Measurements from ENCODE around the gene HOOK1.
"Not testable (repeated sequence)": the region's sequence is repeated elsewhere in the genome, so short reads cannot be mapped to it uniquely, and the experiment has no call there.

HOOK1 gene

DNA sequence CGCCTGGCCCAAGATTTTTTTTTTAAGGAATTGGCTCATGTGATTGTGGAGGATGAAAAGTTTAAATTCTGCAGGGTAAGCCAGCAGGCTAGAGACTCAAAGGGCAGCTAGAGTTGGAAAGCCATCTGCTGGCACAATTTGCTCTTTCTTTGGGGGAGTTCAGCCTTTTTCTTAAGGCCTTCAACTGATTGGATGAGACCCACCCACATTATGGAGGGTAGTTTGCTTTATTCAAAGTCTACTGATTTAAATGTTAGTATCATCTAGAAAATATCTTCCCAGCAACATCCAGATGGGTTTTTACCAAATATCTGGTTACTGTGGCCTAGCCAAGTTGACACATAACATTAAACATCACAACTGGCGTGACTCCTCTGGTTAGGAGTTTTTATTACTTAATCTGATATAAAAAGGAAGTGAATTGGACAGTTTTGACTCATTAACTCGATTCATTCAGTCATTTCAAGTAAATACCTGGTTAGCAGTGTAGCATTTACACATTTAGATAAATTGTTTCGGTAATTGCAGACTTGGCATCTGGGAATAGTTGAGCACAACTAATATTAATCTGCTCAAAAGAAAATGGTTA is 12.4 kb downstream of the HOOK1 start:
- no peak for DNase-seq

DNA sequence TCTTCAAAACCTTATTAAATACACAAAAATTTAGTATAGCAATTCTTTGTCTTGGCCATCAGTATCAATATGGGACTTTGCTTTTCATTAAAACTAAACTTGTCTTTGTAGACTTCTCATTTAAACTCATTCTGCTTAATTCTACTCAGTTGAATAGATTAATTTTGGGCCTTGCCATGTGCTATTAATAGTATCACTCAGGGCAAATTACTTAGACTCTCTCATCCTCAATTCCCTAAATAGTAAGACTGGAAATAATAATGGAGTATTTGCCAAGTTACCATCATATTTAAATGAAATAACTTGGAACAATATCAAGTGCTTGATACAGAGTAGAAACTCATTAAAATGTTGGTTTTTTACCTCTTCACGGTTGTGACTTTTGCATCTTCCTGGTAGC is 13.4 kb downstream of the HOOK1 start:
- DNase-seq, result no peak

DNA sequence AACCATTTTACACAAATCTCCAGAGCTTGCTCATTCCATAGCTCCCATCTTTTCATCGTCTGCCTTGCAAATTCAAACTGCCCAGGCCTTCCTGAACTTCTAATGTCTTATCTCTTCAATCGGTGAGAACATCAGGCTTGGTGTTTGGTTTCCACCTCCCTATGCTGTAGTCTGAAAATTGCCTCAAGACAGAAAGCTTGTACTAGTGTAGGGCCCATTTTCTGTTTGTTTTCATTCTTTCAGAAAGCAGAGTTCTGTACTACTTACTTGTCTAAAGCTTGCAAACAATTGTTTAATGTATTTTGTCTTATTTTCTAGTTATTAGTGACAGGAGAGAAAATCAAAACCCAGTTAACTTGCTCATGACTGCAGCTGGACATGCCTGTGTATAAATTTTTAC is 16.8 kb downstream of the HOOK1 start:
- DNase-seq, result no peak

DNA sequence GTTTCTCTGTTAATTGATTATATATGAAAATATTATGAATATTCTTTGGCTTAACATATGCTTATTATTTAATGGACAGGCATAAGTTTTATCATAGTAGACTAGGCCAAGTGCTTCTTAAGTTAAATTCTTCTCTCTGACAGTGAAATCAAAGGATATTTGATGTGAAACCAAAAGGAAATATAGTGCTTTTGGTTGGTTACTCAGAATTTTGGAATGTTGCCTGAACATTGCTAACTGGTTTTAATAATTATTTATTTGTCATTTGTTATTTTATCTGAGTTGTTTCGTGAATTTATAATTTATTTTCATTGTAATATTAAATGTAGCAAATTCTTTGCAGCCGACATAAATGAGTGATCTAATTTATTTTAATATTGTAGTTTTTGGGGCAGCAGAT is 18.3 kb downstream of the HOOK1 start:
- DNase-seq, result no peak

DNA sequence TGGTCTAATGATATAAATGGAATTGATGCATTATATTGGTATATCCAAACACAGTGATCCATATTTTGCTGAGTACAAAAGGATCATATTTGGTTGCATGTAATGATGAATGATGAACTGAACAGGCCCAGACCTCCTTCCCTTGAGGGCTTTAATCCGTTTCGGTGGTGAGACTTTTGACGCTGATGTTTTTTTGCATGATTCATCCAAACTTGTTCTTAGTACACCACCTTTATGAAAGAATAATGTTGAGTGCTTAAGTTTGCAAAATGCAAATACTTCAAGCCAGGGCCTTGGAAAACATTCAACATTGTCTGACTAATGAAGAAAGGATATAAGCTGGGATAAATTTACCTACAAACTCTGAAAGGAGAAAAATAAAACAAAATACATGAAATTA is 19.2 kb downstream of the HOOK1 start:
- no peak for DNase-seq

DNA sequence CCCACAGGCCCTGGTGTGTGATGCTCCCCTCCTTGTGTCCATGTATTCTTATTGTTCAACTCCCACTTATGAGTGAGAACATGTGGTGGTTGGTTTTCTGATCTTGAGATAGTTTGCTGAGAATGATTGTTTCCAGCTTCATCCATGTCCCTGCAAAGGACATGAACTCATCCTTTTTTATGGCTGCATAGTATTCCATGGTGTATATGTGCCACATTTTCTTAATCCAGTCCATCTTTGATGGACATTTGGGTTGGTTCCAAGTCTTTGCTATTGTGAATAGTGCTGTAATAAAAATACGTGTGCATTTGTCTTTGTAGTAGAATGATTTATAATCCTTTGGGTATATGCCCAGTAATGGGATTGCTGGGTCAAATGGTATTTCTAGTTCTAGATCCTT is 23.1 kb downstream of the HOOK1 start:
- DNase-seq, result not testable (repeated sequence)

DNA sequence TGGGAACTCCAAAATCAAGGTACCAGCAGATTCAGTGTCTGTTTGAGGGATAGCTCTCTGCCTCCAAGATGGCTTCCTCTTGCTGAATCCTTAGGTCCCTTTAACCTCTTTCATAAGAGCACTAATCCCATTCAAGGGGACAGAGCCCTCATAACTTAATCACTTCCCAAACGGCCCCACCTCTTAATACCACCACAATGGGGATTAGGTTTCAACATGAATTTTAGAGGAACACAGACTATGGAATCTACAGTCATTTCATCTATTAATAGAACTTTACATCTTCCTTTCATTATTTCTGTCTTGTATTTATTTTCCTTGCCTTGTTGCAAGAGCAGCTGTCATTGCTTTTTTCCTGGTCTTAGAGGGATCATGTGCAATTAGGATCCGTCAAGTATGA is 30.3 kb downstream of the HOOK1 start:
- no peak for DNase-seq

DNA sequence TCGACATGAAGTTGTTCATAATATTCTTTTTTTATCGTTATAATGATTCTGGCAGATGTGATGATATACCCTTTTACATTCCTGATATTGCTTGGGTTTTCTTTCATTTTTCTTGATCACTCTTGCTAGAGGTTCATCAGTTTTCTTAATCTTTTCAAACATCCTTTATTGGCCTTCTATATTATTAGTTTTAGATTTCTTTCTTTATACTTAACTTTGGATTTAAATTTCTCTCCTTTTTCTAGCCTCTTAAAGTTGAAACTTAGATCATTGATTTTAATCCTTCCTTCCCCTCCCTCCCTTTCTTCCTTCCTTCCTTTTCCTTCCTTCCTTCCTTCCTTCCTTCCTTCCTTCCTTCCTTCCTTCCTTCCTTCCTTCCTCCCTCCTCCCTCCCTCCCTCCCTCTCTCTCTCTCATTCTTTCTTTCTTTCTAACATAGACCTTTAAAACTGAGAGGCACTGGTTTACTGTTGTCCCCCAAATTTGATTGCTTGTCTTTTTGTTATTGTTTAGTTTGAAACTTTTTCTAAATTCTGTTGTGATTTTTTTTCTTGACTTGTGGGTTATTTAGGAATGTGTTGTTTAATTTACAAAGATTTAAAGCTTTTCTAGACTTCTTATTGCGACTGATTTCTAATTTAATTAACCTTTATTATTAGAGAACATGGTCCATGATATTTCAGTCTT is 31.6 kb downstream of the HOOK1 start:
- no peak for DNase-seq

DNA sequence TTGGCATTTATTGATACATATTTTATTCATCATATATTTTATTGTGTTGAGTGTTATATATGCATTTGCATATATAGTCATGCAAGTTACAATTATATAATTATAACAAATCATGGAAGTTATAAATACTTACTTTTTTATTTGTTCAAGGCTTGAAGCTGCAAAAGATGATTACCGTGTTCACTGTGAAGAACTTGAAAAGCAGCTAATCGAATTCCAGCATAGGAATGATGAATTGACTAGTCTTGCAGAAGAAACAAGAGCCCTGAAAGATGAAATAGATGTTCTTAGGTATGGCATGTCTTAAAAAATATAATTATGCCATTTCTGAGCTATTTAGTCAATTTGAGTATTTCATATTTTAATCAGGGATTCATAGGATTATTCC is 32.1 kb downstream of the HOOK1 start:
- DNase-seq, result no peak

DNA sequence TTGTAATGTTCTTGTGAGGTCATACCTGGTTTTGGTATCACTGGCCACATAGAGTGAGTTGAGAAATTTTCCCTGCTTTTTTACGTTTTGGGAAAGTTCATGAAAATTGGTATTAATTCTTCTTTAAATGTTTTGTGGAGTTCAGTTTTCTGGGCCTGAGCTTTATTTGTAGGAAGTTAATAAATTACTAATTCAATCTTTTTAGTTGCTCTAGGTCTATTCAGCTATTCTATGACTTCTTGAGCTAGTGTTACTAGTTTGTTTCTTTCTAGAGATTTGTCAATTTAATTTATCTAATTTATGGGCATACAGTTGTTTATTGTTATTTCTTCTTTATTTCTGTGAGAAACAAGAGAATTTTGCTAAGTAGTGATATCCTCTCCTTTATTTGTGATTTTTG is 37.4 kb downstream of the HOOK1 start:
- DNase-seq, result no peak

DNA sequence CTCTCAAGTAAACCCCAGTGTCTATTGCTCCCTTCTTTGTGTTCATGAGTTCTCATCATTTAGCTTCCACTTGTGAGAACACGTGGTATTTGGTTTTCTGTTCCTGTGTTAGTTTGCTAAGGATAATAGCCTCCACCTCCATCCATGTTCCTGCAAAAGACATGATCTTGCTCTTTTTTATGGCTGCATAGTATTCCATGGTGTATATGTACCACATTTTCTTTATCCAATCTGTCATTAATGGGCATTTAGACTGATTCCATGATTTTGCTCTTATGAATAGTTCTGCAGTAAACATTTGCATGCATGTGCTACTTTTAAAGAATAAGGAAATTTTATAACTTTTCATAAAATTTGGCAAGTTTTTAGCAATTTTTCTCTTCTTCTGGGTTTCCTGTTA is 40.5 kb downstream of the HOOK1 start:
- not testable (repeated sequence) for DNase-seq

DNA sequence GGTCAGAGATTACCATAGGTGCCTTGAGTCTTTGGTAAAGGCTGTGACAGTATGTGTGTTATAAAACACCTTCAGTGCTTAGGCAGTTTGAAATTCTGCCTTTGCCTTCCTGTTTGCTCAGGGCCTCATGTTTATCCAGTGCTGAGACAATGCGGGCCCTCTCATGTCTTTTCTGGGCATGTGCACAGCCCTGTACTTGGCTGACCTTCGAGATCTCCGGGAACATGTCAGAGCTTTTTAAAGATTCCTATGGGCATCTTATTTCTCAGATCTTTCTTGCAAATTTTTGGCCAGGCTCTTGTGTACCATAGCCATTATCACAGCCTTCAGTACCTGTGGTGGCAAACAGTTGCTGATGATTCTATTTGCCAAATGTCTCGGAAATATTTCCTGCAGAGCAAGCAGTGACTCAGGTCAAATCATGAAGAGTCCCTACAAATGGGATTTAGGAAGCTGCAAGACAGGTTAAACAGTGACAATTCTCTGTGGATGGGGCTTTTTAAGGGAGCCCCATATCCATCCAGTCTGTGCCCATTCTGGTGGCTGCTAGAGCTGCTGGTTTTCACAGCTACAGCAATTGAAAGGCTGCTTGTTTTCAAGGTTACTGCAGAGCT is 42.1 kb downstream of the HOOK1 start:
- no peak for DNase-seq

DNA sequence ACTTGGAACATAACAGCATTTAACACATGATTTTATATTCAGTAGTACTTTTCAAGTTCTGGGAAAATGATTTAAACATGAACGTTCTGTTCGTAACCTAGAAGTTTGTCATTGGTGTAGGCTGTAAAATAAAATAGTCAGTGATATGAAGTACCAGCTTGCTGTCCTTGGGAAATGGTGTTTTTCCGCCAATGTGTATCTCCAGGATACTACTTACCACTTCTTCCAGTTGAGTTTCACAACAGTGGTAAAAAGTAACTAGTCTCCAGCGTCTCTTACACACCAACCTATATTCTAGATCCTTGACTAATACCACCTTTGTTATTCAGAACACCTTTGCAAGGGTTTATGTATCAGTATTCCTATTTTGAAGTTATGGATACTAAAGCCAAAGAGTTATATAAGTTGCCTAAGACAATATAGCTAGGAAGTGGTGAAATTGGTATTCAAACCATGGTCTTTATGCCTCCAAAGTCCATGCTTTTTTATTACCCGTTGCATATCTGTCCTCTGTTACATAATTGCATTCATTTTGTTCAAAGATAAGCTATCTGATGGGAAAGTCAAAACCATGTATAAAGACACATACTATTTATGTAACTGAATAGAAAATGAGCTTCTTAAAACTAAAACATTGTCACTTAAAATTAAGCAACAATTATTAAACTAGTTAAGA is 43.1 kb downstream of the HOOK1 start:
- no peak for DNase-seq

DNA sequence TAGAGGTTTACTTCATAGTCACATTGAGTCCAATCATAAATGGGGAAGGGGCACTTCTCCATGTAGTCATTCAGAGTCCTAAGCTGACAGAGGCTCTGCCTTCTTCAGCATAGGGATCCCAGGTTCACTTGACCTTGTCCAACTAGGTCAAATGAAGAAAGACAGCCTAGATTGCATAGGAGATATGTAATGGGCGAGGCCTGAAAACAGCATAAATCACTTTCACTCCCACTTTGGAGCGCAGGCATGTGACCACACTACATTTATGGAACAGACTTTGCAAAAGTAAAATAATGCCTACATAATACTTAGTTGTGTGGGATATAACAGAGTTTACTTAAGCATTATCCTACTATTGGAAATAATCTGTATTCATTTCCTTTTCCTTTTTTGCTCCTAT is 51.7 kb downstream of the HOOK1 start:
- DNase-seq, result no peak

DNA sequence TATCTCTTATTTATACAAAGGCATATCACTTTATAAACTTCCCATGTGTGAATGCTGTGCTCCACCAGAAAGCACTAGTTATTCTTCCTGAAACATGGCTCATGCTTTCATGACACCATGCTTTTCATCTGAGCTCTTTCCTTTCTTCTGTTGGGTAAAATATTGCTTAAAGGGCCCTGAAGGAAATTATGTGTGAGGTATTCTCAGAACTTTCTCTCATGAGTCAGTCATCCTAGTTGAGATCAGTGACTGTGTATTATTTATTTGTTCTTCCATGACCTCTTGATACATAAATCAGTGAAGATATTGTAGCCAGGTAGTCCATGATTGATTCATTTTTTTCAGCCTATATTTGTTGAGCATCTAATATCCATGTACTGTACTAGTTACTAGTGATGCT is 57.0 kb downstream of the HOOK1 start:
- DNase-seq, result no peak

DNA sequence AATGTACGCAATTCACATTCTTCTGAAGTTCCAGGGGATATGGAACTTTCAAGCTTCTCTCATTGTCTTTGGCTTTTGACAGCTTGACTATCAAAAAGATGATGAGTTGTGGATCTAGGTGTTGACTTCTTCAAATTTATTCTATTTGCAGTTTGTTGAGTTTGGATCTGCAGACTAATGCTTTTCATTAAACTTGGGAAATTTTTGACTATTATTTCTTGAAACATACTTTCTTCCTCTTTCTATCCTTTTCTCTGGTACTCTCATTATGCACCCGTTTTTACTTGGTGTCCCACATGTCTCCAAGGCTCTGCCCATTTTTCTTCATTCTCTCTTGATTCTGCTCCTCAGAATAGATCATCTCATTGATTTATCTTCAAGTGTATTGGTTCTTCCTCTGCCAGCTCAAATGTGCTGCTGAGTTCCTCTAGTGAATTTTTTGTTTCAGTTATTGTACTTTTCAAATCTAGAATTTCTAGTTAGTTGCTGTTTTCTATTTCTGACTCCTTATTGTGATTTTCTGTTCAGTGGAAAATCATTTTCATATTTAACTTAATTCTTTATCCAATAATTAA is 62.4 kb downstream of the HOOK1 start:
- no peak for DNase-seq

DNA sequence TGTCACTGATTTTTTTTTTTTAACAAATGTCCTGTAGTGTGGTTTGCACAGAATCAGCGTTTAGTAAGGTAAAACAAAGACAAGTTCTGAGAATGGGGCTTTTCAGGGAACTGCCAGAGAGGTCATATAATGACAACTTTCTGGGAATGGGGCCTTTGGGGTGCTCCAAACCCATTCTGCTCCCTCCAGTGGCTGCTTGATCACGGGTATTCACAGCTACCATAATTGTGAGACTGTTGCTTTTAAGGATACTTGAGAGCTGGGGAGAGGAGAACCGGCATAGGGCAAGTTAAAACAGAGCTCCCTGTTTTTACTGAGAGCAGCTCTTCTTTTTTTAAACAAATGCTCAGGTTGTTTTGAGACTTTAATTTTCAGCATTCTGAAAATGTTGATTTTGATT is 63.6 kb downstream of the HOOK1 start:
- no peak for DNase-seq

DNA sequence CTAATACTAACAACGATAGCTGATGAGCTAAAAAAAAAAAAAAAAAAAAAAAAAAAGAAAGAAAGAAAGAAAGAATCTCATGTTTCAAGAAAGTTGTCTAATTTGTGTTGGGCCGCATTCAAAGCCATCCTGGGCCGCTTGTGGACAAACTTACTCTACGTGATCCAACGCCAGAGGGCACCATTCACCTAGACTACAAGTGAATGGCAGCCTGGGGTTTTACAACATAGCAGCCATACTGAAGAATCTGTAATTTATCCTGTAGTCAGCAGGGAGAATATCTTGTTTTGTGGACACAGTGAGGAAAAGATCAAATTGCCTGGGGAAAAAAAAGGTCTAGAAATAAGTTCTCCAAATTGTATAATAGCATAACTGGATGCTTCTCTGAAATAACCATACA is 64.8 kb downstream of the HOOK1 start:
- no peak for DNase-seq

DNA sequence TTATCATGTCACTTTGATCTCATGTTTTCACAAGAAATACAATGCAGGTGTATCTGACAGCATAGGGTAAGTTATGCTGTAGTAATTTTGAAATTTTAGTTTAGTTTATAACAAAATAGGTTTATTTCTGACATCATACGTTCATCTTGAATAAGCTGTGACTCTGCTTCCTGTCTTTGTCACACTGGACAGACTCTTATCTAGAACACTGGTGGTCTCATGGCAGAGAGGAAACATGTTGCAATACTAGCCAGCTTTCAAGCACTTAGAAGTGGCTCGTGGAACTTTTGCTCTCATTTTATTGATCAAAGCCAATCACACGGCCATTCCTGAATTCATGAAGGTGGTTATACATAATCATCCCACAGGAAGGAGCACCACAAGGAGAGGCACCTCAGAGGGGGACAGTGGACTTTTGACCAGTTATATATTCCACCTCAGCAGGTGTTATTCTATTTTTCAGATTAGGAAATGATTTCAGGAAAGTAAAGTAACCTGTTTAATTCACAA is 65.3 kb downstream of the HOOK1 start:
- no peak for DNase-seq

DNA sequence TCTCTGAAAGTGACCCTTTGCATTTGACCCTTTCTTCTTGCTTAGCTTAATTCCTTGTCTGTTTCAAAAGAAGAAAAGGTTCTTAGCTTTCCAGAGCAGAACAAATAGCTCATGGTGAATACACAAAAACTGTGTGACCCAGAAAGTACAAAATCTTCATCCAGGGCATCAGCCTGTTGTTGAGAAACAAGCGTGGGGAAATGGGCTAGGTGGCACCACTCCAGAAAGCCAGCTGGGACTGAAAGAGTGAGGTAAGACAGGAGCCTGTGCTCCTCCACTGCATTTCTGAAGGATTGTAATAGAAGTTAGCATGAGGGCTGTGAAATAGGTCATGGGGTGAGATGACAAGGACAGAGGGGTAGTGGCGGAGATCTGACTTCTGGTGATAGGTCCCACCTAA is 66.0 kb downstream of the HOOK1 start:
- DNase-seq, result no peak

DNA sequence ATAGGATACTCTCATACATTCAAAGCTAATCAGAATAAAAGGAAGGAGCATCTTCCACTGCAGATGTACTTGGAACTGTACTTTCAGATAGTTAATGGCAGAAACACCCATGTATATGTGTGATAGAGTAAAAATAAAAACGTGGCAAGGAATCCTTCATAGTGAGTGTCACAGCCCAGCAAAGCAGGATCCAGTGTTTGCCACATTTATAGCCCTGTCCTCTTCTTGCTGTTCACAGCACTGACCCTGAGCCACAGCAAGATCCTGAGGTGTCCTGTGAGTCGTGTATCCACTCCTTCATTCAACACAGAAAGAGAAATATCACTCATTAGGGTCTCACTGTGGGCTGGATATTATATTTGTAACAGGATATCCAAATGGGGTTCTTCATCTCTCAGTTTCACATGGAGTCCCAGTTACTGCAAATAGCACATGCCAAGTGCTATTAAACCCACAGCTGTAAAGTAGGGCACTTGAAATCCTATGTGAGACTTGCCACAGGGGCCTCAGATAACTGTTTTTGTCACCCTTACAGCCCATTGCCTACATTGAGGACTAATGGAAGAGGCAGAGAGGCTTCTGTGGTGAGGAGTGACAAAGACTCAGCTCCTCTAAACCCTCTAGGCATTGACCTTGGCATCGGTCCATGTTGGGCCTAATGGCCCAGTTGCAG is 70.5 kb downstream of the HOOK1 start:
- no peak for DNase-seq

DNA sequence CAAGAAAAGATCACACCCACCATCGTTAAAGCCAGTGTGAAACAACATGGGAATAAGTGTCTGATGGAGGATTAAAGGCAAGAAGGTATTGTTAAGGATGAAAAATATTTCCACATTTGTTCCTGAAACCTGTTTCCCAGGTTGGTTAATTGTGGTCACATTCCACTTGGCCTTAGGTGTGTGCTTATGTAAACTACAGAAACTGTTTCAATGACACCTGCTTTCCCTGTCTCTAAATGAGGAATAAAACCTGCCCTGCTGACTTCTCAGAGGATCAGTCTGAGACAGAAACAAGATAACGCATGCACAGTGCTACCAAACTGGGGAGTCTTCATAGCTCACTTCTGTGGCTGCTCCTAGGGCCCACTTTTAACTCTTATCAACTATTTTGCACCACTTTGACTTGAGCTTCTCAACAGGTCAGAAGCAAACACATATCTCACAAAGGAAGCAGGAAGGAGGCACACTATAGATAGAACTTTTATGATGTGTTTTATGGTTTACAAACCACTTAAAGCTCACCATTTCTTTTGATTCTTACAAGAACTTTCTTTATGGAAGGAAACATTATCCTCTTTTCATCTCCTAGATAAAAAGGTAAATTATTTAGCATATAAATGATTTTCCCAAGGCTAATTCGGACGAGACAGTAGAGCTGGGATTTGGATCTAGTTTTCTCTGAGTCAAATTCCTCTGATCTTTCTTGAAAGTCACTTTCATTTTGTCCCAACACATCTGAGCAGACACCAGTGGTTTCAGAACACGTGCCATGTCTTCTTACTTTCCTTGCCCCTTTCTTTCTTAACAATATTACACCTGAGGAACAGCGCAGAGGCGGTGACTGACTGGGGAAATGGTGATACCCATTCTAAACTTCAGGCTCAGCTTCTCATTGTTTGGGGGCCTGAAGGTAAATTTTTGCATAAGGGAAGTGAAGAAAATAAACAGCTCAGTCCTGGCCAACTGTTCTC is 78.4 kb downstream of the HOOK1 start:
- no peak for DNase-seq
